Activated T-helper 1 cell treated with anti-CD3 and anti-CD28 coated beads, Interleukin-2, amount 50 U/mL, for 16 hours (primary cell): ENCODE data around the gene ST3GAL5.

ENCODE experiments used
- DNase-seq, 2 donors: peaks; one replicate each; pipeline ENCODE4 v3.0.0-alpha.2; 2020; ENCODE audit warnings: low read depth in 1 of 2, low spot score in 1 of 2

Gene ST3GAL5

DNA sequence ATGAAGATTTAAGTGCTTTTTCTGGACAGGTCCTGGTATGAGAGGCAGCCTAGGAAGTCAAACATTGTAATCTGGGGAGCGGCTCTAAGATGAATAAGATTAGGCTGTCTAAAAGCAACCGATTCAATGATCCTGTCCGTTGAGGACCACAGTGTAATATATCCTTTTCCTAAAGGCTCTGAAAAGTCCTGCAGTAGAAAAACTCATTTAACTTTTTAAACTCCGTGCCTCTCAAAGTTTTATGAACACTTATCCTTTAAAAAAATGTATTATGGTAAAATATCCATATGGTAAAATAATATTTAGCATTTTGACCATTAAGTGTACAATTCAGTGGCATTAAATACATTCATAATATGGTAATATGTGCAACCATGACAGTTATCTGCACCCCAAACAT lies 95.2 kb downstream of the ST3GAL5 start:
- no peak for DNase-seq

GRCh38 chr2:85792783-85793441 lies 95.9 kb downstream of the ST3GAL5 start:
- no peak for DNase-seq

DNA sequence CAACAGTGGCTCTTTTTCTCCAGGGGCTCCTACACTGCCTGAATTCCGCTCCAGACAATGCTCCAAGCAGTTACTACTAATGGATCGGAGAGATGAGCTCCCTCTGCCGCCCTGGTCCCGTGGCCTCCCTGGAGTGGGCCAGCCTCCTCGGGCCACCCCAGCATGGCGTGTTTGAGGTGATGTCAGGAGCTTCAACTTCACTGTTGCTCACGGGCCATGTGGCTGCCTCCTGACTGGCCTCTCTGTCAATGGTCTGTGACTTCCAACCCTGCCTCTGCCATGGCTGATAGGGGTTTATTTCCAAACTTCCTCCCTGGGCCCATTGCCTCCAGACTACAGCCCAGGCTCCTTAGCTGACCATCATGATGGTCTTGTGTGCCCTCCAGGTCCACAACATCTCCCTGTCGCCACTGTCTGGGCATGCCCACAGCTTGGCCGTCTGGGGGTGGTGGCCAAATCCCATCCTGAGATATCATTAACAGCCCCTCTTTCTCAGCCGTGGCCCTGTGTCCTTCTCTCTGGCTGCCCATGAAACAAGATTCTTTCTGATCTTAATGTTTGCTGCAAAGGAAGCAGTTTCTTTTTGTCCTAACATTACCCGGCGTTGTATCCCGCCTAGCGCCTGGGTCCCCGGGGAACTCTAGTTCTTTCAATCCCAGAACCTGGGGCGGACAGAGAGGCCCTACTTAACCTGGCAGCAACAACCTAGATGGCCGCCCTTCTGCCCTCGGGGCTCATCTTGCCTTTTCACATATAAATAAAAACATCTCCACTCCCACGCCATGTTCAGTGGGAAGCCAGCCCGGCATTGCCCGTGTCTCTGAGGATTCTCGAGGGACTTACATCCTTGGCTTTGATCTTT lies 96.9 kb downstream of the ST3GAL5 start:
- DNase-seq = no peak

GRCh38 chr2:85790499-85791188 lies 98.1 kb downstream of the ST3GAL5 start:
- no peak for DNase-seq

DNA sequence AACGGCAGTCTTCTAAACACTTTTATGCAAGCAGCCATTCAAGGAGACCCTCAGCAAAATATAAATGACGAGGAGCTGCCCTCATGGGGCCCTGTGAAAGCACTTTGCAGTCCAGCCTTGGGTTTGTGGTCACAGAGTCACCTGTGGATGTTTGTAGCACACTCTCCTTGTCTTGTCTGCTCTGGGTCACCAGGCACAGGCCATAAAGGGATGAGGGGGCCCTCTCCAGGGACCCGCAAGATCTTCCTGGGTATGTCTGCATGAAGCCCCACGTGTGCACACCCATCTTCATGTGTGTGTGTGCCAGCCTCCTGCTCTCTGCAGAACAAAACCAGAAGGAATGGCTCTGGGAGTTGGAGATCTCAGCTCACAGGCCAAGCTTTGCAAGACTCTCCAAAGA lies 98.8 kb downstream of the ST3GAL5 start:
- no peak for DNase-seq

DNA sequence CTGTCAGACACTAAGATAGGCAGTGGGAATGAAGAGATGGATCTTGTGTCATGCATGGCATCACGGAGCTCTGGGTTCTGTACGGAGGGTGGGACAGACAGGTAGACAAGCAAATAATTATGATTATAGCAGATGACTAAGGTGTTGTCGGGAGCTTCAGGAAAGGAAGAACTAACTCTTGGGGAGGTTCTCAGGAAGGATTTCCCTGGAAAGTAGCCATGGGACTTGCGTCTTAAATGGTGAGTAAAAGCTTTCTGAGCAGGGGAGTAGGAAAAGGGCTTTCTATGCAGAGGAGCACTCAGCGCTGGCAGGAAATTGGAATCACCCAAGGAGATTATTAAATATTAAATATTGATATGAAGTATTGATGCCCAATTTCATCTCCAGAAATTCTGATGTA lies 99.5 kb downstream of the ST3GAL5 start:
- no peak for DNase-seq

- DNase-seq = no peak
Measured at GRCh38 chr2:85788603-85789002, 100.2 kb downstream of the ST3GAL5 start.

DNA sequence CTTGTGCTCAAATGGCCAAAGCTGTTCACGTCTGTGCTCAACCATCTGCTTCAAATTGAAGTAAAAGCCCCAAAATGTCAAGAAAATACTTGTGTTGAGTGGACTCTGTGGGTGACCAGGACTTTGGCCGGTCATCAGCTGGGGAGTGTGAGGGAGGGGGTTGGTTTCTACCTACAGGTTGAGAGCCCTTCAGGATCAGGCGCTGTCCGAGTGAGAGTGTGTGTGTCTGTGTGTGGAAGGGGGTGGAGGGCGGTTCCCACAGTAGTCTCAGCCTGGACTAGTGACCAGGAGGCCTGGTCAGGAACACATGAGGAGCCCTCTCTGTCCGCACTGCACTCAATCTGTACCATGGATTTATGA lies 100.8 kb downstream of the ST3GAL5 start:
- no peak for DNase-seq

DNA sequence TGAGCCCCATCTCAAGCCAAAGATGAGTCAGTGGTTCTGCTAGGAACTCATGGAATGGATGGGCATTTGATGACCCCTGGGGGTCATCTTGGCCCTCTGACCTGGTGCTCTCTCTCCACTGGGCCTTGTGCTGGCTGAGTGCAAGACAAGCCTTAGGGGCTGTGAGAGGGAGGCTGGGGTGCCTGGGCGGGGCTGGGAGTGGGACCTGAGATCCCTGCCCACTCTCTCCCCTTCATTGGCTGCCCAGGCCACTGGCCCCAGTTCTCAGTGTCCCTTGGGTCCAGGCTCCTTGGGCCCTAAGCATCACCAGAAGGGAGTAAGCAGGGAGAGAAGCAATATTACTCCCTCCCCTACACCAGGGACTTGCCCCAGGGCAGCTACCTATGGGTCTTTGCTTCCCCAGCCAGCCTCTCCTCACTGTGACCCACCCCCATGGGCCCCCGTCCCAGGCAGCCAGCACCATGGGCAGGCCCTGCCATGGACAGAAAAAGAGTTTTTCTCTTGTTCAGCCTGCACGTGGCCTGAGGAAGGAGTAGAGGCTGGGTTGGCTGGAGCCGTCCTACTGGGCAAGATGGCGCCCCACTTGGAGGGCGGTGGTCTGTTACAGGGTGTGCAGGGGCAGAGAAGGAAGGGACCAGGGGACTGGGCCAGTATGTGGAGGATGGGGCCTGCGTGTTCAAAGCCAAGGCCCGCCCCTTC lies 101.4 kb downstream of the ST3GAL5 start:
- no peak for DNase-seq
